A673 (cell line): ENCODE results near the gene SLC5A5. TPM values are rescaled to one million over a fixed set of nuclear protein-coding genes. Genes with fewer than 3 reads are reported as not detected.
A peak's percentile ranks its signal among the peaks of the same experiment; 100 is the strongest.

ENCODE experiments used
- BruUV-seq: library from RNA; stranded (reverse); fragments of 400-500 nt; replicated peaks from 2 replicates; lab custom pipeline; 2021; lab: Mats Ljungman, UMichigan
- CTCF ChIA-PET: fragments of 300-600 bp; sonication (Branson Sonifier 250); formaldehyde crosslinking; loops from one replicate; lab custom pipeline; 2022; ENCODE audit warnings: antibody characterized with exemption; lab: Charles Lee
- POLR2A ChIA-PET: fragments of 300-600 bp; sonication (Branson Sonifier 250); formaldehyde crosslinking; loops from one replicate; lab custom pipeline; 2022; ENCODE audit warnings: antibody characterized with exemption; ENCODE audit not compliant: low non-redundant PET; lab: Charles Lee
- DNase-seq: peaks from one replicate; pipeline ENCODE4 v3.0.0-alpha.2; 2015; ENCODE audit warnings: low spot score
- H3K27ac ChIP-seq: fragments of 200-600 bp; sonication (generic); 2 replicates; pipeline ENCODE4 v1.5.1; 2016; ENCODE audit warnings: mixed run types, low read depth, mild to moderate bottlenecking, mixed read lengths, antibody characterized with exemption, low read length; ENCODE audit not compliant: poor library complexity, severe bottlenecking
- H3K27me3 ChIP-seq: fragments of 200-600 bp; sonication (generic); replicated peaks from 2 replicates; pipeline ENCODE4 v1.6.1; 2017; ENCODE audit warnings: mixed run types, low read depth, mild to moderate bottlenecking, mixed read lengths, antibody characterized with exemption, low read length; ENCODE audit not compliant: insufficient read depth, poor library complexity
- H3K36me3 ChIP-seq: fragments of 200-600 bp; sonication (generic); 2 replicates; pipeline ENCODE4 v1.6.1; 2016; ENCODE audit warnings: mixed run types, mild to moderate bottlenecking, mixed read lengths, antibody characterized with exemption, low read length; ENCODE audit not compliant: insufficient read depth, poor library complexity, severe bottlenecking
- H3K4me1 ChIP-seq: fragments of 200-600 bp; sonication (generic); 2 replicates; pipeline ENCODE4 v1.6.1; 2017; ENCODE audit warnings: mixed run types, mild to moderate bottlenecking, mixed read lengths, antibody characterized with exemption, low read length; ENCODE audit not compliant: insufficient read depth, poor library complexity, severe bottlenecking
- H3K4me3 ChIP-seq: fragments of 200-600 bp; sonication (generic); 2 replicates; pipeline ENCODE4 v1.5.1; 2016; ENCODE audit warnings: low read depth, mixed run types, mild to moderate bottlenecking, mixed read lengths, low read length; ENCODE audit not compliant: poor library complexity, severe bottlenecking
- H3K9me3 ChIP-seq: fragments of 200-600 bp; sonication (generic); 2 replicates; pipeline ENCODE4 v1.6.1; 2016; ENCODE audit warnings: mixed run types, low read depth, mild to moderate bottlenecking, mixed read lengths, antibody characterized with exemption, low read length; ENCODE audit not compliant: poor library complexity, severe bottlenecking
- CTCF ChIP-seq: fragments of 300-800, 200-600 bp; sonication (generic); conservative IDR thresholded peaks from 2 replicates; pipeline ENCODE4 v1.5.1; 2017; ENCODE audit warnings: low read depth, mild to moderate bottlenecking, antibody characterized with exemption, low read length, moderate library complexity, mixed read lengths
- EZH2 ChIP-seq: fragments of 200-600 bp; sonication (generic); IDR thresholded peaks from 2 replicates; pipeline ENCODE4 v1.6.1; 2017; ENCODE audit warnings: borderline replicate concordance, low read depth, mild to moderate bottlenecking, mixed read lengths, antibody characterized with exemption, low read length; ENCODE audit not compliant: poor library complexity, severe bottlenecking
- intact Hi-C: fragments of 100-400 bp; cut with micrococcal nuclease; formaldehyde crosslinking; loops from one replicate; pipeline ENCODE4 v1.10.0; 2022; ENCODE audit not compliant: unreplicated experiment
- total RNA-seq: library from RNA; stranded (reverse); gene quantifications from 2 replicates; pipeline ENCODE4 v1.2.3, GENCODE V29; 2021

SLC5A5 gene
- total RNA-seq, 1 experiment from 2014 or later = not detected

GRCh38 chr19:17841371-17841809, 30.4 kb upstream of the SLC5A5 start:
- peaks cover 16% of the 10 kb centered on the region for H3K4me1 ChIP-seq
- intact Hi-C loops = no loop called here
- H3K27me3 ChIP-seq = no peaks in the 10 kb centered on the region
- CTCF ChIA-PET = interaction anchor here (1.0 kb wide), 1 partner anchor 18 kb away, joined by 16 read pairs; the partner anchor contains the start of gene RPL18A
- no peak for TF ChIP-seq EZH2
- no peak for TF ChIP-seq CTCF
- H3K9me3 ChIP-seq = no peaks in the 10 kb centered on the region
- POLR2A ChIA-PET = no interaction called here
- no peaks in the 10 kb centered on the region for H3K36me3 ChIP-seq
- no TSS peak for BruUV-seq
- DNase-seq = no peak
- H3K4me3 ChIP-seq = peak overlapping the region; percentile 47
- no peak overlapping the region for H3K27ac ChIP-seq

- Histone ChIP-seq H3K4me1 (peaks cover 16% of the 10 kb centered on the region), H3K27ac (peak overlapping the region; percentile 66), H3K9me3 (no peaks in the 10 kb centered on the region), H3K27me3 (no peaks in the 10 kb centered on the region), H3K36me3 (no peaks in the 10 kb centered on the region), H3K4me3 (peak overlapping the region; percentile 47)
- peak; percentile 94 for DNase-seq
- no TSS peak for BruUV-seq
- CTCF ChIA-PET = interaction anchor here (0.5 to 1.0 kb wide), 2 partner anchors 11 to 17 kb away, joined by 3 to 16 read pairs; partner anchors contain the start of gene RPL18A
- POLR2A ChIA-PET = interaction anchor here (0.6 kb wide), 1 partner anchor 587 kb away, joined by 4 read pairs; no protein-coding TSS in a partner anchor
- no peak for TF ChIP-seq EZH2
- no peak for TF ChIP-seq CTCF
- intact Hi-C loops = no loop called here
Observed at GRCh38 chr19:17841810-17842662, 29.7 kb upstream of the SLC5A5 start.

GRCh38 chr19:17842663-17843291, 29.0 kb upstream of the SLC5A5 start:
- BruUV-seq = no TSS peak
- intact Hi-C loops = no loop called here
- Histone ChIP-seq H3K27ac (peak overlapping the region; percentile 66), H3K36me3 (no peaks in the 10 kb centered on the region), H3K27me3 (no peaks in the 10 kb centered on the region), H3K4me3 (peak overlapping the region; percentile 47), H3K9me3 (no peaks in the 10 kb centered on the region), H3K4me1 (peaks cover 18% of the 10 kb centered on the region)
- DNase-seq = no peak
- TF ChIP-seq EZH2 = no peak
- TF ChIP-seq CTCF = no peak
- ChIA-PET CTCF (no interaction called here), POLR2A (no interaction called here)
